ENCODE measurements around the gene ATXN7L1. TPM values are rescaled to one million over a fixed set of nuclear protein-coding genes. Genes with fewer than 3 reads are reported as not detected.

Gene ATXN7L1
- total RNA-seq, 1 donor from 2014 or later = 18.6 TPM

DNA sequence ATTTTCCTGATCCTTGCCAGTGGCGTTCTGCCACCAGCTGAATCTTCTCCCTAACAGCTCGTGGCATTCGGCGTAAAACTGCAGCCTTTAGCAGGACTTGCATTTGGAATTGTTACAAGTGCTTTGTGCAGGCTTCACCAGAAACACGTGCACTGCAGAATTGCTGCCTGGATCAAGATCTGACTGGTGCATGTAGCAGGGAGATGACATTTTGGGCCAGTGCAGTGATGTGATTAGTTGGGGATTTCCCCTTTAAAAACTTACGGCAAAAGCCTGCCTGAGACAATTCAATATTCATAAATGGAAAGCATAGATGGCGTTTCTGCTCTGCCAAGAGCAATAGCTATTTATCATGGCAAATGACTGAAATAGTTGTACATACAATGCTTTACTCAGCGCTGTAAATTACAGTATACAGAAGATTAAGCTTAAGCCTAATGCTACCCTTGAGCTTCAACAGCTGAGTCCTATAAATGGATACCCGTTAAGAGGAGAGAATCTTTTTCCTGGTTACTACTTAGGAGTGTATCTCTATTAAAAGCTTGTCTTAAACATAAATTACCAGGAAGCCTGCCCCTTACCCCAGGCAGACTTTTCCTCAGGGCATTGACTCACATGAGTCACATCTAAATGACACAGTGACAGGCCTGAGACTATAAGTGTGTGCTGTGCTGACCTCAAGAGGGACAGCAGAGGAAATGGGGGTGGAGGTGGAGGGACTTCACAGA lies 106.3 kb downstream of the ATXN7L1 start:
- ChIA-PET POLR2A (interaction anchor here (0.6 to 3.7 kb wide), 7 partner anchors 9 to 124 kb away, joined by 3 to 20 read pairs (median 5); no protein-coding TSS in a partner anchor), CTCF (interaction anchor here (0.6 to 2.8 kb wide), 8 partner anchors 8 to 661 kb away, joined by 3 to 19 read pairs (median 4); no protein-coding TSS in a partner anchor)
- ATAC-seq (ENCODE audit: low read depth) (peak; percentile 82), DNase-seq (no peak)
- Mint-ChIP-seq H3K4me3 (peak overlapping the region; percentile 66), H3K36me3 (ENCODE audit: low read depth) (no peaks in the 10 kb centered on the region), H3K4me1 (peaks cover 49% of the 10 kb centered on the region), H3K27me3 (no peaks in the 10 kb centered on the region), H3K27ac (peak overlapping the region; percentile 80), H3K9me3 (no peaks in the 10 kb centered on the region)
- intact Hi-C loops (cut with micrococcal nuclease) = loop anchor here (1.0 to 5.0 kb wide), 3 partner anchors 39 to 101 kb away; no protein-coding TSS in a partner anchor
- TF ChIP-seq, protein P1, sequence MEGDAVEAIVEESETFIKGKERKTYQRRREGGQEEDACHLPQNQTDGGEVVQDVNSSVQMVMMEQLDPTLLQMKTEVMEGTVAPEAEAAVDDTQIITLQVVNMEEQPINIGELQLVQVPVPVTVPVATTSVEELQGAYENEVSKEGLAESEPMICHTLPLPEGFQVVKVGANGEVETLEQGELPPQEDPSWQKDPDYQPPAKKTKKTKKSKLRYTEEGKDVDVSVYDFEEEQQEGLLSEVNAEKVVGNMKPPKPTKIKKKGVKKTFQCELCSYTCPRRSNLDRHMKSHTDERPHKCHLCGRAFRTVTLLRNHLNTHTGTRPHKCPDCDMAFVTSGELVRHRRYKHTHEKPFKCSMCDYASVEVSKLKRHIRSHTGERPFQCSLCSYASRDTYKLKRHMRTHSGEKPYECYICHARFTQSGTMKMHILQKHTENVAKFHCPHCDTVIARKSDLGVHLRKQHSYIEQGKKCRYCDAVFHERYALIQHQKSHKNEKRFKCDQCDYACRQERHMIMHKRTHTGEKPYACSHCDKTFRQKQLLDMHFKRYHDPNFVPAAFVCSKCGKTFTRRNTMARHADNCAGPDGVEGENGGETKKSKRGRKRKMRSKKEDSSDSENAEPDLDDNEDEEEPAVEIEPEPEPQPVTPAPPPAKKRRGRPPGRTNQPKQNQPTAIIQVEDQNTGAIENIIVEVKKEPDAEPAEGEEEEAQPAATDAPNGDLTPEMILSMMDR (IDR thresholded peaks at IDR 0.05) = no peak

DNA sequence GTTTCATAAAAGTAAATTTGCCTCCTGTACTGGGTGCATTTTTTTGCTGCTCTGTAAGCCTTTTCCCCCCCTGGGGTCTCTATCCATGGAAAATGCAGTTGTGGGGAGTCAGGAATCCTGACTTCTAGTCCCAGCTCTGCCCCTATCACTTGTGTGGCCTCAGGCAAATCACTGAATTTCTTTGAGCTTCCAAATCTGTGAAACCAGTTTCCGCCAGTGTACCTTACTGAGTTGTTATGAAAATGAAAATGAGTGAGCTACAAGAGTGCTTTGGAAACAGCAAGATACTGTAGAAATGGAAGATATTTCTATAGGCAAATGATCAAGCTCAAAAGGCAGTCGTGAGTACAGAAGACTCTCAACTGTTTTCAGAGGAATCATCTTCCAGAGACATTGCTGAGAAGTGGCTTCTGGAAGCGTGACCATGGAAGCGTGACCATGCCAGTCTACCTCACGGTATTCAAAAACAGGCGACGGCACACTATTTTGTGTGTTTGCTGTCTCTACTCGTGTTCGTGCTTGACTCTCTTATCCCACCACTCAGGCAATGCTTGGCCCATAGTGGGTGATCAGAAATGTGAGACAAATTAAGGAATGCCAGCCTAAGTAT lies 107.4 kb downstream of the ATXN7L1 start:
- H3K4me1 Mint-ChIP-seq = peaks cover 52% of the 10 kb centered on the region
- H3K27ac Mint-ChIP-seq = peak overlapping the region; percentile 33
- no peaks in the 10 kb centered on the region for H3K27me3 Mint-ChIP-seq
- ATAC-seq (ENCODE audit: low read depth) = peak; percentile 14
- ChIA-PET POLR2A (interaction anchor here (0.6 to 3.7 kb wide), 7 partner anchors 10 to 516 kb away, joined by 3 to 20 read pairs (median 3); partner anchors contain the start of gene NAMPT), CTCF (interaction anchor here (1.1 to 2.8 kb wide), 2 partner anchors 8 to 40 kb away, joined by 5 to 19 read pairs; no protein-coding TSS in a partner anchor)
- H3K9me3 Mint-ChIP-seq = no peaks in the 10 kb centered on the region
- TF ChIP-seq, protein P1 (IDR thresholded peaks at IDR 0.05) = no peak
- H3K4me3 Mint-ChIP-seq = peak overlapping the region; percentile 56
- no peak for DNase-seq
- H3K36me3 Mint-ChIP-seq (ENCODE audit: low read depth) = no peaks in the 10 kb centered on the region
- intact Hi-C loops (cut with micrococcal nuclease) = loop anchor here (5.0 kb wide), 1 partner anchor 77 kb away; no protein-coding TSS in a partner anchor

DNA sequence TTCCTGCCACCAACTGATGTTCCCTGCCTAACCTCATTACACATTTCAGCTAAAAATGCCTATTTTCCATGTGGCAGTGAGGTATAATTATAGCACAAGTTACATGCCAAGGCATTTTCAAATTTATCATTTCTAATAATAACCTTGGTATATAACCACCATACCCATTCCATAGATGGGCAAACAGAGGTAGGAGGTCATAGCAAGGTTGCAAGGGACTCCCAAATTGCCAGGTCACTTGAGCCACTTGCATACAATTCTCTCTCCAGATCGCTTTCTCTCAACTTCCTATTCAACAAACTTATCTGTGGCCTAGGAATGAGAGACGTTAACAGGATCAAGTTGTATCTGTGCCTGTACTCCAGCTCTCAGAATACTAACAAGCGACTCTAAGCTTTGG lies 108.3 kb downstream of the ATXN7L1 start:
- ChIA-PET CTCF (interaction anchor here (1.0 to 2.8 kb wide), 2 partner anchors 8 to 32 kb away, joined by 3 to 19 read pairs; no protein-coding TSS in a partner anchor), POLR2A (interaction anchor here (1.0 to 3.7 kb wide), 2 partner anchors 41 to 517 kb away, joined by 3 to 20 read pairs; partner anchors contain the start of gene NAMPT)
- ATAC-seq (ENCODE audit: low read depth) = no peak
- intact Hi-C loops (cut with micrococcal nuclease) = loop anchor here (5.0 kb wide), 1 partner anchor 76 kb away; no protein-coding TSS in a partner anchor
- H3K9me3 Mint-ChIP-seq = no peaks in the 10 kb centered on the region
- DNase-seq = no peak
- no peak overlapping the region for H3K27ac Mint-ChIP-seq
- no peak overlapping the region for H3K4me3 Mint-ChIP-seq
- no peaks in the 10 kb centered on the region for H3K27me3 Mint-ChIP-seq
- TF ChIP-seq, protein P1 (IDR thresholded peaks at IDR 0.05) = no peak
- peaks cover 46% of the 10 kb centered on the region for H3K4me1 Mint-ChIP-seq
- H3K36me3 Mint-ChIP-seq (ENCODE audit: low read depth) = no peaks in the 10 kb centered on the region

DNA sequence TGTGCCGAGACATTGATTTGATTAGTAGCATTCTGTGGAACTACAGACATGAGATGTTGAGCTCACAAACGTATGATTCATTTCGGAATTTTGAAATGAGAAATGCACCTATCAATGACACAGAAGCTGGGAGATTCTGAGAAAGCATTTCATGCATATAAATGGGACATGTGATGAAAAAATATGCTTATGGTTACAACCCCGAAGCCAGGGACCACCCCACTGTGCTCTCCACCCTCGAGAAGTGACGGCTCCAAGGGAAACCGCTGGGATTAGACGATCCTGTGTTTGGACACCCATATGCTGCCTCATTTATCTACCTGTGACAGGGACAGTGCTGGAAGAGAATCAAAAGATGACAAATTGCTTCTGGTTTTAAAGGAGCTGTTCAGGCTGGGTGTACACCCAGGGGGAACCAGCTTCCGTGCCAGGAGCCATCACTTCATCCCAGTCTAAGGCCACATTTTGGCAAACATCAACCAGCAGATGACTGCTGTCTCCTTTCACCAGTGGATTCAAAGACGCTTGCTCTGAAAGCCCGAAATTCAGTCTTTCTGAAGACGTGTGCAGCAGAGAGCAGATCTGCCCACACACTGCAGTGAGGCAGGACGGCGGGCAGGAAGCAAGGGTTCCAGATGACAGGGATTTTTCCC lies 109.9 kb downstream of the ATXN7L1 start:
- H3K27me3 Mint-ChIP-seq = no peaks in the 10 kb centered on the region
- intact Hi-C loops (cut with micrococcal nuclease) = loop anchor here (1.0 to 5.0 kb wide), 2 partner anchors 43 to 74 kb away; no protein-coding TSS in a partner anchor
- TF ChIP-seq, protein P1 (IDR thresholded peaks at IDR 0.05) = no peak
- no peaks in the 10 kb centered on the region for H3K36me3 Mint-ChIP-seq (ENCODE audit: low read depth)
- H3K4me1 Mint-ChIP-seq = peaks cover 46% of the 10 kb centered on the region
- no peaks in the 10 kb centered on the region for H3K9me3 Mint-ChIP-seq
- ChIA-PET POLR2A (interaction anchor here (0.9 to 1.5 kb wide), 5 partner anchors 40 to 519 kb away, joined by 3 to 6 read pairs (median 4); partner anchors contain the start of gene NAMPT), CTCF (interaction anchor here (0.5 to 2.6 kb wide), 5 partner anchors 110 to 399 kb away, joined by 3 to 15 read pairs (median 3); no protein-coding TSS in a partner anchor)
- H3K4me3 Mint-ChIP-seq = peak overlapping the region; percentile 42
- ATAC-seq (ENCODE audit: low read depth) (peak; percentile 38), DNase-seq (no peak)
- H3K27ac Mint-ChIP-seq = peak overlapping the region; percentile 57

Data from activated B cell treated with CpG ODN at 0.5 μM for 24 hours (primary cell).